OCI-M2 (cell line): ENCODE results near the gene MACROD2.
"Not testable (repeated sequence)": the region's sequence is repeated elsewhere in the genome, so short reads cannot be mapped to it uniquely, and the experiment has no call there.

Experiments
- DNase-seq: peaks from one replicate; lab custom pipeline; 2025; ENCODE audit not compliant: unreplicated experiment; lab: John Stamatoyannopoulos, UW

The MACROD2 gene

DNA sequence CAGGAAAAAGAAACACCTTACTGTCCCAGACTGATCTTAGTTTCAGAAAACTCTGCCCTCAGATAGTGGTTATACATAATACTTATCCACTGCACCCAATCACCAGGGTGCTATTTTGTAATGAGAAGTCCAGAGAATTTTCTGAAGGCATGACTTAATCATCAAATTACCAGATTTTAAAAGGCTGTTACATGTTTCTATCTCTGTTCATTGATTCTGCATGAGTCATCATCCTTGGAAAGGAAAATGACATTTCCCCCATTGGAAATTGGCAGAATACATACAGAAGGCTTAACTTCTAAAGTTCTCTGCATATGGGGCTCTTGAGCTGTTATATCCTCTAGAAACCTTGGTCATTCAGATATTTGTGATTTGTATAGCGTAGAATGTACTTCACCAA lies 930.0 kb downstream of the MACROD2 start:
- DNase-seq = no peak

DNA sequence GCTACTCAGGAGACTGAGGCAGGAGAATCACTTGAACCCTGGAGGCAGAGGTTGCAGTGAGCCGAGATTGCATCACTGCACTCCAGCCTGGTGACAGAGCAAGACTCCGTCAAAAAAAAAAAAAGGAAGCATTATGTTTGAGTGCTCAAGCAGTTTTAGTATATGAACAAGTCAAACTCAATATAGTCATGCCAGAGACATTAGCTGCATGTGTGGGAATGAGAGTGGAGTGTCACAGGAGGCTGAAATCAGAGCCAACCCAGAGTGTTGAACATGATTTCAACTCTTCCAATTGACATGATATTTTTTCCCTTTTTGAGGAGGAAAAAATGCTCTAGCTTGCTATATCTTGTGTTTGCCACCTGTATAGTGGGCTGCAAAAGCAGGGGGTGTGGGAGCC lies 931.1 kb downstream of the MACROD2 start:
- not testable (repeated sequence) for DNase-seq

DNA sequence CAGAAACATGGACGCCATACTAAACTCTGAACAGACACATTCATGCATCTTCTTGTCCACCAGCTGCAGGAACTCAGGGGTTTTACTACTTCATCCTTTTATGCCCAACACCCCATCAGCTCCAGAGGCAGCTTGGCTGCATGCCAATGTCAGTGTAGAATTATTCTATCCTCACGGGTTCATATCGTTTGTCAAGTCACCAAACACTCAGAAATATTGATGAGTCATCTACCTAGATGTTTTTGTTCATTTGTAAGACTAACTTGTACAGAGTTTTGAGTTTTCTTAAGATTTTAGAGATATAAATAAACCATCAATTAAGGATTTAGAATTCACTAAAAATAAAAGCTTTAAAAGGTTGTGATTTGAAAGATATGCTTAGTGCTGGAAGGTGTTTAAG lies 932.8 kb downstream of the MACROD2 start:
- no peak for DNase-seq

DNA sequence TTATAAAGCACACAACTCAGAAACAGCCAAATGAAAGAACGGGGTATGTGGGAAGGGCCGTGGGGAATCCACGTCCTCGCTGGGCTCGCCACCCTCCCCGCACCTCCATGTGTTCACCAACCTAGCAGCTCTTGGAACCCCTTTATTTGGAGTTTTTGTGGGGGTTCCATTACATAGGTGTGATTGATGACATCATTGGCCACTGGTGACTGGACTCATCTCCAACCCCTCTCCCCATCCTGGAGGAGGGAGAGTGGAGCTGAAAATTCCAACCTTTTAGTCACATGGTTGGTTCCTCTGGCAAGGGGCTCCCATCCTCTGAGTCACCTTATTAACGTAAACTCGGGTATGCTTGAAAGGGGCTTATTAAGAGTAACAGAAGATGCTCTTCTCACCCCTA lies 934.1 kb downstream of the MACROD2 start:
- no peak for DNase-seq

DNA sequence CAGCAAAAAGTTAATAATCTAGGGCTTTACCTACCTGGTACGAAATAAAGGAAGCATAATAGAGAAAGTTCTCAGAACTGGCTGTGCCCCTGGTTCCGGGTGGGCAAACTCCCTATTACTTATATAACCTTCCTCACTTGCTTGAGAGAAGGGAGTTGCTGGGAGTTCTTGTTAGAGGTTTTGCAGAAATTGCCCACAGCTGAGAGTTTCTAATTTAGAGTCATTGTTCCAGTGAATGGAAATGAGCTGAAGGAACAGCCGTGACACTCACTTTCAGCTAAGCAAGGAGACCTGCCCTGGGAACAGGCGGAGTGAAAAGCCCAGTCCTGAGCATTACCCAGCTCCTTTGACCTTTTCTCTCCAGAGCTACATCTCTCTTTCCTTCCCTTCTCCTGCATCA lies 936.7 kb downstream of the MACROD2 start:
- DNase-seq = no peak

DNA sequence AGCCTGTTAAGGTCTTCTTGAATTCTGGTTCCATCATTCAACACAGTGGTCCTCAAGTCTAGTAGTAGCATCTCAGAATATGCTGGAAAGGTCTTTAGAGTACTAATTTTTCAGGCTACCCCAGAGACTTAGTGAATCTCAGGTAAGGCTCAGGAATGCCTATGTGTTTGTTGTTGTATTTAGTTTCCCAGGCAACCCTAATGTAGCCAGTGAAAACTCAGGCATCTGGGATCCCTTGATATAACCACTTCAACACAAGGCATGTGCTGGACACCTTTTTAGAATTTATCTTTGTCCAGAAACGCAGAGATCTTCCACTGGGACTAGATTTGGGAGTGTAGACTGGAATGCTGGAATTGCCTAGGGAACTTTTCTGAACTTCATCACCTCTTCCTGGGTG lies 940.0 kb downstream of the MACROD2 start:
- DNase-seq = no peak

DNA sequence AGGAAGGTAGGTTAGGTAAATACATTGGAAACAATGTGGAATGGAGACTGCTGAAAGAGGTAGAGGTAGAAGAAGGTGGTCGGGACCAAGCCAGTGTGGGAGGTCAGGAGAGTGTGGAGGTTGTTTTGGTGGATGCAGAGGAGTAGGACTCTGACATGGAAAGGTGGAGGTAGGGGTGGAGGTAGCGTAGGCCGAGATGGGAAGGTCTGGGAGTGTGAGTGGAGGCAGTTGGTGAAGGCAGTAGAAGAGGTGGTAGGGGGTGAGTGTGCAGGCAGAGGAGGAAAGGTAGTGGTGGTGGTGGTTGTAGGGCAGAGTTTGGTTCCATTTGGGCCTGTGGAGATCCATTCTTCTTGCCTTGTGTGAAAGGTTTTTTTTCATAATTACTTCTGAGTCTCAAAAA lies 941.7 kb downstream of the MACROD2 start:
- no peak for DNase-seq

DNA sequence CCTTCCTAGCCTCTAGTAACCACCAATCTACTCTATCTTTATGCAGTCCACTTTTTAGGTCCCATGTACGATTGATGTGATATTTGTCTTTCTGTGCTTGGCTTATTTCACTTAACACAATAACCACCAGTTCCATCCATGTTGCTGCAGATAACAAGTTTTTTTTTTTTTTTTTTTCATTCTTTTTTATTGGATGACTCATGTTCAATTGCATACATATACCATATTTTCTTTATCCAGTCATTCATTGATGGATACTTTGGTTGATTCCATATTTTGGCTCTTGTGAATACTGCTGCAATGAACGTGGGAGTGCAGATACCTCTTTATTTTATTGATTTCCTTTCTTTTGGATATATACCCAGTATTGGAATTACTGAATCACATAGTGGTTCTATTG lies 942.5 kb downstream of the MACROD2 start:
- DNase-seq = no peak

DNA sequence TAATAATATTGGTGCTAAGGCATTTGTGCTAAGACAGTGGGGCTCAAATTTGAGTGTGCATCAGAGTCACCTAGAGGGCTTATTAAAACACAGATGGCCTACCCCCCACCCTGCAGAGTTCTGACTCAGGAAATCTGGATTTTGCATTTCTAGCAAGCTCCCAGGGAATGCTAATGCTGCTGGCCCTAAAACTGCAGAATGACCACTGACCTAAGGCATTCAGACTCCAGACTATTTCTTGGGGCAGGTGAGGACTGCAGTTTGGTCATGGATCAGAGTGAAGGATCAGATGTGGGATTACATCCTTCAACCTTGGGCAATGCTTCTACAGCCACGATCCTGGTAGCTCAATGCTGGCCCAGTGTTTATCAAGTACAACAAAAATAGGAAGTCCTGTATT lies 952.2 kb downstream of the MACROD2 start:
- no peak for DNase-seq

DNA sequence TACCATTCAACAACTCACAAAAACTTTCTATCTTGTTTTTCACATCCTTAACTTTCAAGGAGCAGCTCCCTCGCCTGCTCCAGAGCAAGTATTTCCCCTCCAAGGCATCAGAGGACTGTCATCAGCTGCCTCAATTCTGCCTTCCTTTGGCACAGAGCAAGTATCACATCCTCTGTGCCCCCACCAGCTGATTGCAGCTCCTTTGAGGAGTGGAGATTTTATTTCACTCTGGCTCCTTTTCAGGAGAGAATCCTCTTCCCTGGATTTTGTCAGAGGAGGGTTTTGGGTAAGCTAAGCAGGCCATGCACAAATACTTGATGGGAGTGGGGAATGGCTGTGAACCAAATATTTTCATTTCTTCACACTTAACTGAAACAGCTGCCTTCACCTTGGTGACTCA lies 952.6 kb downstream of the MACROD2 start:
- no peak for DNase-seq

DNA sequence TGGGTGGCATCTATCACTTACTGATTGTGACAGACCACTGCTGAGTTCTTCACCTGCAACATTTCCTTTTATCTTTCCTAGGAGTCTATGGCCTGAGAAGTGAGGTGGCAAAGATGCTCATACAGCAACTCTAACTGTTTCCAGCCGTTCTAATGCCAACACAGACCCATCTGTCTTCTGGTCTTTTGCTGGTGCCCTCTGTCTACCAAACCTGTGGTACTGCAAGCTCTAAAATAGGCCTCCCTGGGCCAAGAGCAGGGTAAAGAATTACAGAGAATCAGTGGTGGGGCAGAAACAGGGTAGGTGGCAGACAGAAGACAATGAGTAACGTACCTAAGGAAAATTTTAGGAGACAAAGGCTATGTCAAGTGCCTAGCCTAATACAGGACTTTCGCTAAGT lies 953.1 kb downstream of the MACROD2 start:
- DNase-seq = no peak

DNA sequence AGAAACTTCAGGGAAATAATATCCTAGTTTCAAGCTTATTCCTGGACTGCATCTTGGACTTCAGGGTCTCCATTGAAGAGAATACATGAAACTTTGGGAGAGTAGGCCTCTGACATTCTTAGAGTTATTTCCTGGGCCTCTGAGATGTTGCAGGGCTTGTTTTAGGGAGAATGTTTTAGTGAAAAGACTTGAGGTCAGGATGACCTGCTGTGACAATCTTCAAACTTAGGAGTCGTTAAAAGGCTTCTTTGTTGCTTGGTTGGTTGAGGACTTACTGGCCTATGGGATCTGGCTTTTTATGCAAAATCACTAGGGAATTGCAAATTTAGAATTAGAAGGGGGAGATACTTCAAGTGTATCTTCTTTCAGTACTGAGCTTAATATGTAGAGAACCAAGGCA lies 955.3 kb downstream of the MACROD2 start:
- DNase-seq = no peak

DNA sequence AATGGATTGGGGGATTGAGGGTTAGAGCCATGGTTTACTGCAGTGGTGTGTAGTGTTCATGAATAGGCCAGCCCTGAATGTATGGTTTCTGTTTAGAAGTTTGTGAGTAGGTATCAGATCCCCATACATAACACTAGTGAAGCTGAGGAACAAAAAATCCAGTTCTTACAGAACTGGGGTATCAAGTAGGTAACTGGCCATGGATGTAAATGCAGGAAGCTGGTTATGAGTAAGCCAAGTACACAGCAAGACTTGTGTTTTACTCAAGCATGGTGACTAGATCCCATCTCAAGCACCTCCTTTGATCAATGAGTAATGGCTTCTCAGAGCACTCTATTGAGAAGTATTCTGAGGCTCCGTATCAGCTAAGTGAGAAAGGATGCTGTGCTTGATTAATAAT lies 955.8 kb downstream of the MACROD2 start:
- no peak for DNase-seq

DNA sequence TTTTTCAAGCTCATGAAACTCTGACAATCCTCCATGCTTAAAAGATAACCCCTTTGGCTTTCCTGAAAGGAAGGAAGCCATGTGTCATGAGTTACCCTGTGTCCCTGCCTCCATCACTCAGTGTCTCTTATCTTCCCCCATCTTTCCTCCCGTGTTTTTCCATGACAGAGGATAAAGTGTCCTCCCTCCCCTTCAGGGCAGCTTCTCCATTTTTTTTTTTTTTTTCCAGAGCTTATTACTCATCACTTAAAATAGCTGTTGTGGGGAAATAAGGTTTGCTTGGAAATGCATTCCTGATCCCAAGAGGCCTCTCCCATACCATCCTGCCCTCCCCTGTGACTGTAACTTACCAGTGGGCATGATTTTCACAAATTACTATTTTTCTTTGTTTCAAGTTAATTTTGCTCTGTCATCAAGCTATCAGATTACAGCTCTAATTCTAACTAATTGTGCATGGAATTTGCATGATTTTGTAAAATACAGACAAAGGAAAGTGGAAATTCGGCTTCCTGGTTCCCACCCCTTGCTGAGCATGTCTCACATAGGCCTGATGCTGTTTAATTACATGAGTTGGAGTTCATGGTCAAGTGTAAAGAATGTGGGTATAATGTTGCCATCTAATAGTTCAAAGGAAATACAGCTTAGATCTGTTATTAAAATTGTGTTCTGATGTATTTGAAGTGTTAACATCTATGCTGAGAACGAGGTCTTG lies 956.5 kb downstream of the MACROD2 start:
- DNase-seq = no peak

DNA sequence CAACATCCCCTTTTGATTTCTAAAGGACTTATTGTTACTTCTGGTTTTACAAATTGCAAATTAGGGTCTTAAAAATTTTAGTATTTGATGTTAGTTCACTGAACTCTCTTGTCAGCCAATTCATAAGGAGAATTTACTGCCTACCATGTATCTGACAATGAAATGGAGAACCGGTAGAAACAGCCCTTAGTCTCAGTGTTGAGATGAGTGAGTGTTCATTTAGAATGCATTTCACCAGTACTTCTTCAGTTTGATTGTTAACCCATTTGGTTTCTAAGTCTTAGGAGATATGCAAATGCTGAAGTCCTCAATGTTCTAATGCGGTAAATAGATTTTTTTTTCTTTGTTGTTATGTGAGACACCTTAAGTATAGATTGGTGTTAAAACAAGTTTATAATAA lies 958.4 kb downstream of the MACROD2 start:
- DNase-seq = no peak

DNA sequence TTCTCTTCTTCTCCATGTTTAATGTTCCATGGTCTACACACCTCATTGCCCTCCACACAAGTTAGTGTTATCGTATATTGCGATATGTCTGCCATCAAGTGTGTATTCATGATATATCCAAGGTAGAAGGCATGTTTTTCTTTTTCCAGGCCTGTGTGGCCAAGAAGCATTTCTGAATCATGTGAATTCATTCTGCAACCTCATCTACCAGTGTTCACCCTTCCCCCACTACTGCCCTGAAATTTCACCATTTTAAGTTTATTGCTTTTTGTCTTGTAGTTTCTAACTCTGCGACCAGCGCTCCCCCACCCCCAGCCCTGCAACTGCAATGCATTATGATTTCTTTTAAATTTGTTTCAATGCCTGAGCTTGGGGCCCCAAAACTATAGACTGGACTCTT lies 960.1 kb downstream of the MACROD2 start:
- DNase-seq = no peak

DNA sequence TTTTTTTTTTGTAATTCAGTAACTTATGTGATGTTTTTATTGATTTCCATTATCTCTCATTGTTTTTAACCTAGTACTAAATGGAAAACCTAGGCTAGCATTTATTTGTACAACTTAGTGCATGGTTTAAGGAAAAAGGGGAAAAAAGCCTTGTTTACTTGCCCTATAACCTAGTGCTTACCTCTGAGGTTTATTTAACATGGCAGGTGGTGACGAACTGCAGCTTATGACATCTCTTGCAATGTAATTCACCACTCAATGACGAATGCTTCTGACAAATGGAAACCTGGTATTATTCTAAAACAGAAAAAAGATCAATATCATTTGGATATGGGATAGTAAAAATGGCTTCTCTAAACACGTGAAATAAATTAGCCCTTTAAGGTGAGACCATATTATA lies 960.7 kb downstream of the MACROD2 start:
- no peak for DNase-seq

DNA sequence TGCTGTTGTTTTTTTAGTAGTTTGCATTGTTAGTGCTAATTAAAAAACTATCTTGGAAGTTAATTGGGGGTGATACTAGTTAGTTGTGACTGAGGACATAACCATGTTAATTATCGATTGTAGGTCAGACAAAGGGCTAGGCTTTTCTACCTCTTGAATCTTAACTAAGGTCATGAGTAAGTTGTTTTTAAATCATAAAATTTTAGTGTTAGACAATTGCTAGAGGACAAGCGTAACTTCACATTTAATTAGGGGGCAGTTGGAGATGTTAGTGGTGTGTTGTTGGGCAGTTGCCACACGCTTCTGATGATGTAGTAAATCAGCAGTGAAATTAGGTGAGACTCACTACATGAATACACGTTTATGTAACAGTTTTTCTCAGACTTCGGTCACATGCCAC lies 961.2 kb downstream of the MACROD2 start:
- no peak for DNase-seq

DNA sequence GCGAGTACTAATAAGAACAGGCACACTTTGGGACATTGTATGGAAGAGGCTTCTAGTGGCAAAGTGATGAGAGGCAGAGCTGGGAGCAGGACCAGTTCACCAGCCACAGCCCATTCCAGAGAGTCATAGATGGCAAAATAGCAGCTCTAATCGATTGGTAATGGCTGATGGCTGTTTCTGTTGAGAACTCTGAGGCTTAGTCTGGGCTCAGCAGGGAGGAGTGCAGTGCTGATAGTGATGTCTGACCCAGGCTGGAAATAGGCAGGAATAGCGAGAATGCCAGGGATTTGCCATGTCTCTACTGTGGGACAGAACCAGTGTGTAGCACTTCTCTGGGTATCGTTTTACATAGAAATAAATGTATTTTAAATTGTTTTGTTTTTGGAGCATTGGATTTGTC lies 962.1 kb downstream of the MACROD2 start:
- no peak for DNase-seq

DNA sequence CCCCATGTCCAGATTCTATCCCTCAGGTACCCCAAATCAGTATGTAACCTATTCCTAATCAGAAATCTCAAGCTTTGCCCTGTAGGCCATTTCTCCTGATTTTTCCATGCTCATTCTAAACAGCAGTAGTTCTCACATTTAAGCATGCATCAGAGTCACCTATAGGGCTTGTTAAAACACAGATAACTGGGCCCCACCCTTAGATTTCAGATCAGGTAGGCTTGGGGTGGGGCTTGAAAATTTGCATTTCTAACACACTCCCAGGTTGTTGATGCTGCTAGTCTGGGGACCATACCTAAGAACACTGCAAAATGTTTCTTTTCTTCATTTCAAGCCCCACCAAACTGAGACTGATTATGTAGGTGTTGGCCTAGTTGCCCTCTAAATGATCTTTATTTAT lies 963.3 kb downstream of the MACROD2 start:
- no peak for DNase-seq

DNA sequence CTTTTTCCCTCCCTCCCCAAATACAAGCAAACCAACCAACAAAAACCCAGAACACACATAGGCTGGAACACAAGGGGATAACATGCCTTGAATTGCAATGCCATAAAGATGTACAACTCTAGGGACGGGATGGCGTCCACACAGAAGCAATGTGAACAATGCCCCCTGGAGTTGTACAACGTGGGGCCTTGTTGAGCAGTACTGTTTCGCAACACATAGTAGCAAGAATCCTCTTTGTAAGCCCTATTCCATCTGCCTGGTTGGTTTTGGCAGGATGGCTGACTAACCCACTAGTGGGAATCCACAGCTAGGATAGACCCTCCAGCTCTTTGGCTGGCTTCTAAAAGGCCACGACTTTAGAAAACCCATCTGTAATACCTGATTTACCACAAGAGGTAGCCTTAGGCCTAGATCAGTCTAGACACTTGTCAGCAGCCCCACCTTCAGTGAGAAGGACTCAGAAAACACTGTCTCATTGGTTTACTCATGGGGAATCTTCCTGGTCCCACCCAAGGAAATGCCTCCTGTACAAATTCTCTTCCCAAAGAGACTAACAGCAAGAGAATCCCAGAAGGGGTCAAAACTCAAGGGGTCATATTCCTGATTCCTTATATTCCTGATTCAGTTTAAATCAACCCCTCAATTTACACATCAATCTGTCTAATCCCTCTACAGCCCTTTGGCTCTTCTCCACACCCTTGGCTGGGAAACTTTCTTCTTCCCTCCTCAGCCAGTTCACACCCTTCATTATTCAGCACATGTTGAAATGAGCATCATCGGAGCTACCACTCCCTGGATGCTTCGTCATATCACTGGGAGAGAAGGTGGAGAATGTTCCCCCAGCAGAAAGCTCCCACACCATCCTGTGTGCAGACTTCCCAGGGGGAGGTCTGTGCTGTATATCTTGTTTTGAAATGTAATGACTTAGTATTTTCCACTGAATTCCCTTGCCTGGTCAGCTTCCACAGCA lies 964.5 kb downstream of the MACROD2 start:
- DNase-seq = no peak

DNA sequence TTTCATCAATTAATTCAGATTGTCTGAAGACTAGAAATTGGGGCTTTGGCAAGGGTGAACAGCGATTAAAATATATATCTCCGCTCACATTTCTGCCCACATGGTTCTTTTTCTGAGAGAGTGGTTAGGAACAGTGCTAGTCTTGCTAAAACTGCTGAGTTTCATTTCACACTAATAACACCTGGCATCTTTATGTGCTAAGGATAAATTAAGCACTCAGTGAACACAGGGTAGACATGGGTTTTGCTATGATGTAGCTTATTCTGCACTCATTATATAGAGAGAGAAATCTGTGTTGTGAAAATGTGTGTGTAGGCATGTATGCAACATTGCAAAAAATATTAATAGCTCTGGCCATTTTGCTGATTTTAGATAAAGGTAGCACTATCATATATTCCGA lies 965.5 kb downstream of the MACROD2 start:
- DNase-seq = no peak
